Measurements from ENCODE around the gene DTWD2. TPM values are rescaled to one million over a fixed set of nuclear protein-coding genes. Genes with fewer than 3 reads are reported as not detected.

The DTWD2 gene
- total RNA-seq, 2 donors from 2014 or later, result 7.4 to 13.1 TPM

DNA sequence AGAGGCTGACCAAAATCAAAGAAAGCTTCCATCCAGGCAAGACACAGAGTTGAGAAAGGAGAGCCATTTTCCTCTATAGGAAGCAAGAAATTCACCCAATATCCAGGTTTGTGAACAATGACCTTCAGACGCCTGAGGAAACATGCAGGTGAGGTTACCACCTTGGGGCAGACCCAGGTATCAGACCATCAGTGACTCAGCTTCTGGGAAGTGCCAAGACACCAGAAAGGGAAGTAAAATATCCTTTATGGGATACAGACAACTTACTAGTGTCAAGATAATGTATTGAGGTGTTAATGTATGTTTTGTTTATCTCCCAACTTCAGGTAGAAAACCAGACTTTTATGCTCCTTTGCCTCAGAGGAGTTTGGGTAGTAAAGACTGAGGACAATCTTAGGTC lies 2.2 kb upstream of the DTWD2 start:
- Histone ChIP-seq H3K4me1 (peaks cover 0 to 9% of the 10 kb centered on the region in 2 donors), H3K36me3 (no peaks in the 10 kb centered on the region), H3K9me3 (peaks cover 0 to 1% of the 10 kb centered on the region in 2 donors), H3K4me3 (no peak overlapping the region), H3K27ac (no peak overlapping the region), H3K27me3 (no peaks in the 10 kb centered on the region)
- TF ChIP-seq, protein P1, sequence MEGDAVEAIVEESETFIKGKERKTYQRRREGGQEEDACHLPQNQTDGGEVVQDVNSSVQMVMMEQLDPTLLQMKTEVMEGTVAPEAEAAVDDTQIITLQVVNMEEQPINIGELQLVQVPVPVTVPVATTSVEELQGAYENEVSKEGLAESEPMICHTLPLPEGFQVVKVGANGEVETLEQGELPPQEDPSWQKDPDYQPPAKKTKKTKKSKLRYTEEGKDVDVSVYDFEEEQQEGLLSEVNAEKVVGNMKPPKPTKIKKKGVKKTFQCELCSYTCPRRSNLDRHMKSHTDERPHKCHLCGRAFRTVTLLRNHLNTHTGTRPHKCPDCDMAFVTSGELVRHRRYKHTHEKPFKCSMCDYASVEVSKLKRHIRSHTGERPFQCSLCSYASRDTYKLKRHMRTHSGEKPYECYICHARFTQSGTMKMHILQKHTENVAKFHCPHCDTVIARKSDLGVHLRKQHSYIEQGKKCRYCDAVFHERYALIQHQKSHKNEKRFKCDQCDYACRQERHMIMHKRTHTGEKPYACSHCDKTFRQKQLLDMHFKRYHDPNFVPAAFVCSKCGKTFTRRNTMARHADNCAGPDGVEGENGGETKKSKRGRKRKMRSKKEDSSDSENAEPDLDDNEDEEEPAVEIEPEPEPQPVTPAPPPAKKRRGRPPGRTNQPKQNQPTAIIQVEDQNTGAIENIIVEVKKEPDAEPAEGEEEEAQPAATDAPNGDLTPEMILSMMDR (IDR thresholded peaks at IDR 0.05), result no peak
- DNase-seq (ENCODE audit: low spot score), result no peak

DNA sequence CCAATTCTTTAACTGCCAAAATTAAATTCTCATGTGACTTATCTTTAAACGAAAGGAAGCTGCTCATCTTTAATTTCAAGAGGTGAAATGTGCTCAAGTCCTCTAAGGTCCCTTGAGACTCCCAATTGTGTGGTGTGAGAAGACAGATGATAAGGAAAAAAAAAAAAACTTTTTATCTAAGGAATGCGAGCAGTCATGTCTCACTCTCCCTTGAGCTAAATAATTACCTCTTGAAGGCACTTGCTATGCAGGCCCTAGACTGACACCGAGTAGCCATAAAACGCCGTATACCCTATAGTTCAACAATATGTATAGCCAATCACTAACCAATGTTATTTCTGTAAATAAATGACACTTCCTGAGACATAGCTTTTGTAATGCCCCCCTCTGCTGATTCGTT lies 1.5 kb upstream of the DTWD2 start:
- no peaks in the 10 kb centered on the region for H3K36me3 ChIP-seq
- TF ChIP-seq, protein P1 (IDR thresholded peaks at IDR 0.05), result no peak
- no peaks in the 10 kb centered on the region for H3K27me3 ChIP-seq
- no peak for DNase-seq (ENCODE audit: low spot score)
- no peaks in the 10 kb centered on the region for H3K9me3 ChIP-seq
- H3K27ac ChIP-seq, result no peak overlapping the region
- H3K4me1 ChIP-seq, result peaks cover 0 to 9% of the 10 kb centered on the region in 2 donors
- no peak overlapping the region for H3K4me3 ChIP-seq

- no peak for DNase-seq (ENCODE audit: low spot score)
- TF ChIP-seq, protein P1 (IDR thresholded peaks at IDR 0.05), result no peak
- peaks cover 0 to 9% of the 10 kb centered on the region in 2 donors for H3K4me1 ChIP-seq
- H3K27ac ChIP-seq, result peak overlapping the region; percentile 93 to 96
- no peaks in the 10 kb centered on the region for H3K36me3 ChIP-seq
- no peaks in the 10 kb centered on the region for H3K27me3 ChIP-seq
- no peaks in the 10 kb centered on the region for H3K9me3 ChIP-seq
- H3K4me3 ChIP-seq, result peak overlapping the region; percentile 74 to 81
Measured at GRCh38 chr5:118988866-118989180, 476 bp upstream of the DTWD2 start.

DNA sequence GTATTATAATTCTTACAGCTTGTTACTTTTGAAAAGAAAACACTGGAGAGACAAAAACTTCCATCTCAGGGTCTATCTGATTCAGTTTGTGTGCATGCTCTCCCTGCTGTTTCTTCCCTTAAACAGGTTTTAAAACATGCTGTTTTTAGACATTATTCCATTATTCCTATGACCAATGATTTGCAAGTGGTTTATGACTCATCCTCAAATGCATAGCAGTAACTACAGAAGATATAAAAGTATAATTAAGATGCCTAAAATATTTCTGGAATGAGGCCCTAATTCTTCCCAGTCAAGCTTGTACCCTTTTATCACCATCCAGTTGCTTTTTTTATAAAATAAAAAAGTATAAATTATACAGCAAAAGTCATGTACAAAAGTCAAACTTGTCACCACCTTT lies 3.7 kb downstream of the DTWD2 start:
- no peak for DNase-seq (ENCODE audit: low spot score)
- H3K9me3 ChIP-seq, result no peaks in the 10 kb centered on the region
- no peaks in the 10 kb centered on the region for H3K36me3 ChIP-seq
- no peaks in the 10 kb centered on the region for H3K27me3 ChIP-seq
- TF ChIP-seq, protein P1 (IDR thresholded peaks at IDR 0.05), result no peak
- H3K4me3 ChIP-seq, result no peak overlapping the region
- peaks cover 0 to 9% of the 10 kb centered on the region in 2 donors for H3K4me1 ChIP-seq
- H3K27ac ChIP-seq, result no peak overlapping the region

DNA sequence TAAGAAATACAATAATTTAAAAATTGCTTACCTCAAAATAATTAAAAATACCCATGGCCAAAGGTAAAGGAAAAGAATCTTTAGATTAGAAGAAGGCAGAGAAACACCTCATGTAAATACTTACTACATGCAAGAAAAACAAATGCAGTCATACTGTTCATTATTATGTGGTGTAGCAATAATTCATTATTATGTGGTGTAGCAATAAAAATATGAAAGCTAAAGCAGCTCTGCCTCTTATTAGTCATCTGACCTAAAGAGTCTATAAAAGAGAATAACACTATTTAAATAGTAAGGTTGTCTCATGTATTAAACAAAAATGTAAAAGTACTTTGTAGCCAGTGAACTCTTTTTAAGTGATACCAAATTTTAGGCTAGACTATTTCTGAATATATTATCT lies 6.6 kb downstream of the DTWD2 start:
- no peak for DNase-seq (ENCODE audit: low spot score)
- no peaks in the 10 kb centered on the region for H3K36me3 ChIP-seq

DNA sequence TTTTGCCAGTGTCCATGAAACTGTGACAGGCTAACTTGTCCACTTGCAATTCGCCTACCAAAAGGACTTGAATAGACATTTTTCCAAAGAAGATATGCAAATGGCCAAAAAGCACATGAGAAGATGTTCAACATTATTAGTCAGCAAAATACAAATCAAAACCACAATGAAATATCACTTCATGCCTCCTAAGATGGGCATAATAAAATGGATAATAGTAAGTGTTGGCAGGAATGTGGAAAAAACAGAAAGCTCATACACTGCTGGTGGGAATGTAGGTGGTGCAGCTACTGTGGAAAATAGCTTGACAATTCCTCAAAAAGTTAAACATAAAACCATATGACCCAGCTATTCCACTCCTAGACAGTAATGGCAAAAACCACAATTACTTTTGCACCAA lies 7.9 kb downstream of the DTWD2 start:
- H3K27ac ChIP-seq, result no peak overlapping the region
- H3K4me1 ChIP-seq, result no peaks in the 10 kb centered on the region
- no peaks in the 10 kb centered on the region for H3K36me3 ChIP-seq
- H3K9me3 ChIP-seq, result no peaks in the 10 kb centered on the region
- H3K4me3 ChIP-seq, result no peak overlapping the region
- no peak for DNase-seq (ENCODE audit: low spot score)
- no peaks in the 10 kb centered on the region for H3K27me3 ChIP-seq
- TF ChIP-seq, protein P1 (IDR thresholded peaks at IDR 0.05), result no peak

More for the DNA sequence above, 6.6 kb downstream of the DTWD2 start:
- Histone ChIP-seq H3K4me3 (no peak overlapping the region), H3K4me1 (peaks cover 0 to 4% of the 10 kb centered on the region in 2 donors), H3K27me3 (no peaks in the 10 kb centered on the region), H3K27ac (no peak overlapping the region), H3K9me3 (no peaks in the 10 kb centered on the region)
- TF ChIP-seq, protein P1 (IDR thresholded peaks at IDR 0.05), result no peak

Measured in right atrium auricular region (tissue), 2 donors.